Keratinocyte (primary cell): ENCODE measurements around the gene KSR1.

Experiments used
- EZH2 ChIP-seq: IDR thresholded peaks from one replicate; pipeline ENCODE4 v1.6.1; 2012; ENCODE audit warnings: inconsistent platforms, mild to moderate bottlenecking, low read length, moderate library complexity
- TF ChIP-seq, protein P1 (sequence below), 3 experiments: IDR thresholded peaks in 1 of 3; conservative IDR thresholded peaks in 1 of 3; optimal IDR thresholded peaks in 1 of 3; 2 replicates in 2 of 3; 3 replicates in 1 of 3; pipeline versions ENCODE3 to v1.5.1; 2011; ENCODE audit warnings: low read length in 3 of 3, mild to moderate bottlenecking in 3 of 3, moderate library complexity in 2 of 3, control low read depth in 1 of 3, inconsistent platforms in 1 of 3; ENCODE audit not compliant: insufficient read depth in 2 of 3; ENCODE audit errors: extremely low read depth in 1 of 3

DNA sequence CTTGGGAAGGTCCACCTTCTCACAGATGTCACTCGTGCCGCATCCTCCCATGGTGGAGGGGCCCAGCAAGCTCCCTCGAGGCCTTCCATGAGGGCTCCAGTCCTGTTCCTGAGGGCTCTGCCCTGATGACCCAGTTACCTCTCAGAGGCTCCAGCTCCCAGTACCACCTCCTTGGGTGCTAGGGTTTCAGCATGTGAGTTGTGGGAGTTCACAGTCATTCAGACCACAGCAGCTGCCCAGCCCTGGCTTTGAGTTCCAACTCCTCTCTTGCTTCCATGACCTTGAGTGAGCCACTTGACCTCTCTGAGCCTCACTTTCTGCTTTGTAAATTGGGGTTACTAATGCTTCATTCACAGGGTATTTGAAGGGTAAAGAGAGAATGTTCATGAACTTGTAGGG is 137.6 kb downstream of the KSR1 start:
- TF ChIP-seq, protein P1, sequence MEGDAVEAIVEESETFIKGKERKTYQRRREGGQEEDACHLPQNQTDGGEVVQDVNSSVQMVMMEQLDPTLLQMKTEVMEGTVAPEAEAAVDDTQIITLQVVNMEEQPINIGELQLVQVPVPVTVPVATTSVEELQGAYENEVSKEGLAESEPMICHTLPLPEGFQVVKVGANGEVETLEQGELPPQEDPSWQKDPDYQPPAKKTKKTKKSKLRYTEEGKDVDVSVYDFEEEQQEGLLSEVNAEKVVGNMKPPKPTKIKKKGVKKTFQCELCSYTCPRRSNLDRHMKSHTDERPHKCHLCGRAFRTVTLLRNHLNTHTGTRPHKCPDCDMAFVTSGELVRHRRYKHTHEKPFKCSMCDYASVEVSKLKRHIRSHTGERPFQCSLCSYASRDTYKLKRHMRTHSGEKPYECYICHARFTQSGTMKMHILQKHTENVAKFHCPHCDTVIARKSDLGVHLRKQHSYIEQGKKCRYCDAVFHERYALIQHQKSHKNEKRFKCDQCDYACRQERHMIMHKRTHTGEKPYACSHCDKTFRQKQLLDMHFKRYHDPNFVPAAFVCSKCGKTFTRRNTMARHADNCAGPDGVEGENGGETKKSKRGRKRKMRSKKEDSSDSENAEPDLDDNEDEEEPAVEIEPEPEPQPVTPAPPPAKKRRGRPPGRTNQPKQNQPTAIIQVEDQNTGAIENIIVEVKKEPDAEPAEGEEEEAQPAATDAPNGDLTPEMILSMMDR (optimal IDR thresholded peaks at IDR 0.05 in 1 of 3, IDR thresholded peaks at IDR 0.05 in 1 of 3, conservative IDR thresholded peaks at IDR 0.05 in 1 of 3; ENCODE audit: extremely low read depth in 1 of 3, insufficient read depth in 2 of 3, low read length in 3 of 3): no peak
- no peak for TF ChIP-seq EZH2
